GM13977 (cell line): ENCODE data around the gene PEX13.
A peak's percentile ranks its signal among the peaks of the same experiment; 100 is the strongest.

Experiments
- DNase-seq: peaks from one replicate; pipeline ENCODE4 v3.0.0; 2012; ENCODE audit warnings: low spot score
- CTCF ChIP-seq: IDR thresholded peaks from 2 replicates; pipeline ENCODE4 v1.5.1; 2012; ENCODE audit warnings: mild to moderate bottlenecking, control low read depth; ENCODE audit not compliant: insufficient read depth; ENCODE audit errors: extremely low read depth, missing control alignments
- in situ Hi-C: fragments of 300-500 bp; cut with MboI; formaldehyde crosslinking; loops from one replicate; pipeline ENCODE4 v1.12.0; 2022; ENCODE audit warnings: low sequenced_read_pairs, low pct_unique_long_range_greater_than_20kb, mixed read lengths, inconsistent platforms; ENCODE audit not compliant: unreplicated experiment

The PEX13 gene

DNA sequence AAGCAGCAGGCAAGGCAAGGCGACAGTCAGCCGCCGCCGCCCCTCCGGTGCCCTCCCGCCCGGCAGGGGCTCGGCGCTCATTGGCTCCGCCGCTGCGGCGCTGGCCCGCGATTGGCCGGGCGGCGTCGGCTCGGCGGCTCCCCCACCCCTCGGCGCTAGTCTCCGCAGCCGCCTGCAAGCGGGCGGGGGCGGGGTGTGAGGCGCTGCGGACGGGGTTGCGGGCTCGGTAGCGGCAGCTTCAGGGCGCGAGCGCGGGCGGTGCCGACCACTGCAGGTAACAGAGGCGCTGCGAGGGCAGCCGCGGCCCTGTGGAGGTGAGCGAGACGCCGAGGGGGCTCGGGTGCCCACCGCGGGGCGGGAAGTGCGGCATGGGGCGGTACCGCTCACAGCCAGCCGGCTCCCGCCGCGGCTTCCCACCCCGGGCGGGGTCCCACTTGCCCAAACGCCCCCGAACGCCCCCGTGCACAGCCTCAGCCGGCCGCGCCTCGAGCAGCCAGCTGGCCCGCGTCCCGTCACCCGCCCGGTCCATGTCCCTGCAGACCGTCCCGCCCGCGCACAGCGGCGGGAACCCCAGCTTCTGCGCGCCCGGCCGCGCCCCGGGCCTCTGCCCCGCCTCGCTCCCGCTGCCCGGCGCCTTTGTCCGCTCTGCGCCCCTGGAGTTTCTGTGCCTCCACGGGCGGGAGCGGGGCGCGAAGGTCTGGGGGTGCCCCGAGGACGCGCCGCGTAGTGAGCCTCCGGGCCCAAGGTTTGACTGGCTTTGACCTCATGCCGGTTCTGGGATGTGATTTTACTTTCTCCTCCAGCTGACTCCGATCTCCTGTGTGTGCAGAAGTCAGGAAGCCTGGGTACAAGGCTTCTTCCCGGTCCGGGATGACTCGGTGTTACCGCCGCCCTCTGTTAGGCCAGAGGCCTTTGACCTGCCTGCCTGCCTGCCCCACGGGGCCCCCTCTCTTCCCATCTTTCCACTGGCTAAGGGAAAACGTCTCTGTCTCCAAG is 48.5 kb downstream of the PEX13 start, which contains the start of gene SANBR:
TSS of gene SANBR (plus strand) at position 158 of the 996 bp plus-strand sequence. CDS start 4,480 bp downstream, outside the sequence.
- DNase-seq = peak; percentile 93
- in situ Hi-C loops = no loop called here
- no peak for TF ChIP-seq CTCF

DNA sequence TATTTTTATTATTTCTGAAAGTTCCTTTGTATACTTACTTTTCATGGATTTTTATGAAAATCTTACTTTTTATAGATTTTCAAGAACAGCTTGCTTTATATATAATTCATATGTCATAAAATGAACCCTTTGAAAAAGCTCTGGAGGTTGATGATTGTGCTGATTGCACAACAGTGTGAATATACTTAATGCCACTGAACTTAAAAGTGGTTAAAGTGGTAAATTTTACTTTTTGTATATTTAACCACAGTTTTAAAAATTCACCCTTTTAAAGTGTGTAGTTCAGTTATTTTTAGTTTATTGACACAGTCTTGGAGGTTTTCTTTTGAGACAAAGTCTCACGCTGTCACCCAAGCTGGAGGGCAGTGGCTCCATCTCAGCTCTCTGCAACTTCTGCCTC is 56.6 kb downstream of the PEX13 start:
- DNase-seq = no peak
- in situ Hi-C loops = no loop called here
- TF ChIP-seq CTCF = no peak

- TF ChIP-seq CTCF = no peak
- in situ Hi-C loops = no loop called here
Observed at GRCh38 chr2:61085883-61086282, 68.4 kb downstream of the PEX13 start.

GRCh38 chr2:61089797-61090196 is 72.3 kb downstream of the PEX13 start:
- in situ Hi-C loops = no loop called here

More at GRCh38 chr2:61085883-61086282, 68.4 kb downstream of the PEX13 start:
- no peak for DNase-seq

GRCh38 chr2:61090386-61090921 is 72.9 kb downstream of the PEX13 start:
- no peak for TF ChIP-seq CTCF
- no peak for DNase-seq
- in situ Hi-C loops = no loop called here

More at GRCh38 chr2:61089797-61090196, 72.3 kb downstream of the PEX13 start:
- DNase-seq = no peak
- no peak for TF ChIP-seq CTCF

DNA sequence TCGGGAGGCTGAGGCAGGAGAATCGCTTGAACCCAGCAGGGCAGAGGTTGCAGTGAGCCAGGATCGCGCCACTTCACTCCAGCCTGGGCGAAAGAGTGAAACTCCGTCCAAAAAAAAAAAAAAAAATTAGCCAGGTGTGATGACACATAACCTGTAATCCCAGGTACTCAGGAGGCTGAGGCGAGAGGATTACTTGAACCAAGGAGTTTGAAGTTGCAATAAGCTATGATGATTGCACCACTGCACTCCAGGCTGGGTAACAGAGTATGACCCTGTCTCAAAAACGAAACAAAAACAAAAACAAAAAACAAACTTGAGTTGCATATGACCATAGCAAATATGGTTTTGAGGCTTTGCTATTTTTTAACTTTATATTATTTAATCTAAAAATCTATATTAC is 74.0 kb downstream of the PEX13 start:
- no peak for TF ChIP-seq CTCF
- in situ Hi-C loops = no loop called here
- no peak for DNase-seq
